HepG2 (cell line): ENCODE results near the gene ANKRD13D. TPM values are rescaled to one million over a fixed set of nuclear protein-coding genes. Genes with fewer than 3 reads are reported as not detected.
A peak's percentile ranks its signal among the peaks of the same experiment; 100 is the strongest.

ENCODE experiments used
- AGO2 ChIP-seq: fragments of 200-400 bp; formaldehyde crosslinking; optimal IDR thresholded peaks from 2 replicates; pipeline ENCODE3; 2017; ENCODE audit warnings: mild to moderate bottlenecking, low read depth, low read length, moderate library complexity
- CHD2 ChIP-seq: IDR thresholded peaks from 2 replicates; pipeline ENCODE4 v1.6.1; 2011; ENCODE audit warnings: low read depth, low read length, improper control_type of control experiment
- FIP1L1 ChIP-seq: fragments of 200-400 bp; formaldehyde crosslinking; IDR thresholded peaks from 2 replicates; pipeline ENCODE4 v1.6.1; 2018; ENCODE audit warnings: low read depth, mild to moderate bottlenecking, low read length, moderate library complexity, borderline replicate concordance; ENCODE audit not compliant: insufficient read depth
- MIXL1 ChIP-seq: IDR thresholded peaks from 2 replicates; pipeline ENCODE4 v1.6.1; 2016
- PHF20 ChIP-seq: sonication (generic); formaldehyde crosslinking; IDR thresholded peaks from 2 replicates; pipeline ENCODE4 v1.5.0; 2020; ENCODE audit warnings: mild to moderate bottlenecking, missing genetic modification reagents
- RXRB ChIP-seq: IDR thresholded peaks from 2 replicates; pipeline ENCODE4 v1.6.1; 2016; ENCODE audit warnings: borderline replicate concordance, missing genetic modification reagents, missing compliant biosample characterization
- SCMH1 ChIP-seq: sonication (generic); formaldehyde crosslinking; IDR thresholded peaks from 2 replicates; pipeline ENCODE4 v1.9.0; 2021; ENCODE audit warnings: missing genetic modification reagents, mild to moderate bottlenecking, borderline replicate concordance
- SMYD3 ChIP-seq: sonication (generic); formaldehyde crosslinking; IDR thresholded peaks from 2 replicates; pipeline ENCODE4 v1.8.1; 2023; ENCODE audit warnings: mild to moderate bottlenecking, missing genetic modification reagents
- XRCC5 ChIP-seq: fragments of 200-400 bp; formaldehyde crosslinking; optimal IDR thresholded peaks from 2 replicates; pipeline ENCODE3; 2017; ENCODE audit warnings: mild to moderate bottlenecking, low read length
- ZFP37 ChIP-seq: sonication (generic); formaldehyde crosslinking; IDR thresholded peaks from 2 replicates; pipeline ENCODE4 v1.4.0; 2020; ENCODE audit warnings: missing genetic modification reagents, borderline replicate concordance
- ZNF136 ChIP-seq: sonication (generic); formaldehyde crosslinking; IDR thresholded peaks from 2 replicates; pipeline ENCODE4 v1.8.1; 2022; ENCODE audit warnings: low read depth, mild to moderate bottlenecking, moderate library complexity, missing genetic modification reagents
- ZNF180 ChIP-seq: sonication (generic); formaldehyde crosslinking; IDR thresholded peaks from 2 replicates; pipeline ENCODE4 v1.4.0; 2020; ENCODE audit warnings: low read depth, missing genetic modification reagents, borderline replicate concordance
- ZNF205 ChIP-seq: IDR thresholded peaks from 2 replicates; pipeline ENCODE4 v1.6.1; 2018; ENCODE audit warnings: missing biosample characterization, missing genetic modification reagents
- ZNF546 ChIP-seq: sonication (generic); formaldehyde crosslinking; conservative IDR thresholded peaks from 2 replicates; pipeline ENCODE4 v1.8.1; 2023; ENCODE audit warnings: mild to moderate bottlenecking, missing genetic modification reagents
- ZNF550 ChIP-seq: sonication (generic); formaldehyde crosslinking; IDR thresholded peaks from 2 replicates; pipeline ENCODE4 v1.4.0; 2020; ENCODE audit warnings: mild to moderate bottlenecking, missing genetic modification reagents, borderline replicate concordance
- ZNF616 ChIP-seq: sonication (generic); formaldehyde crosslinking; IDR thresholded peaks from 2 replicates; pipeline ENCODE4 v1.5.0; 2020; ENCODE audit warnings: low read depth, mild to moderate bottlenecking, missing genetic modification reagents
- ZNF629 ChIP-seq: sonication (generic); formaldehyde crosslinking; conservative IDR thresholded peaks from 2 replicates; pipeline ENCODE4 v1.5.0; 2020; ENCODE audit warnings: missing genetic modification reagents
- polyA plus RNA-seq, 8 experiments: library from polyadenylated mRNA; depleted of rRNA in 3 of 8; stranded (reverse) in 7 of 8; unstranded in 1 of 8; fragments of >200 nt; fragmentation: Illumina TruSeq in 4 of 8; extraction: Trizol in 4 of 8; gene quantifications; 2 replicates each; pipeline versions ENCODE4 v1.2.1 to v1.2.3, GENCODE V29; 2011 to 2016; ENCODE audit warnings: low read depth in 4 of 8, missing spikeins in 1 of 8, mixed read lengths in 1 of 8; ENCODE audit not compliant: insufficient read depth in 1 of 8
- total RNA-seq, 5 experiments: library from RNA; depleted of rRNA; stranded (reverse); fragments of >200 nt; fragmentation: Illumina TruSeq; extraction: Trizol; gene quantifications; 2 replicates each; pipeline ENCODE4 v1.2.3, GENCODE V29; 2016; ENCODE audit warnings: low read depth in 1 of 5
- TF ChIP-seq, protein P1 (sequence below): sonication (generic); formaldehyde crosslinking; IDR thresholded peaks from 2 replicates; pipeline ENCODE4 v1.5.0; 2020; ENCODE audit warnings: missing genetic modification reagents
- TF ChIP-seq, protein P2 (sequence below): sonication (generic); formaldehyde crosslinking; IDR thresholded peaks from 2 replicates; pipeline ENCODE4 v1.5.0; 2020; ENCODE audit warnings: mild to moderate bottlenecking, missing genetic modification reagents, borderline replicate concordance
- TF ChIP-seq, protein P3 (sequence below): IDR thresholded peaks from 2 replicates; pipeline ENCODE4 v1.6.1; 2018; ENCODE audit warnings: missing genetic modification reagents, mild to moderate bottlenecking, missing compliant biosample characterization
- TF ChIP-seq, protein P4 (sequence below): sonication (generic); formaldehyde crosslinking; IDR thresholded peaks from 2 replicates; pipeline ENCODE4 v1.5.1; 2020; ENCODE audit warnings: missing genetic modification reagents, mild to moderate bottlenecking, borderline replicate concordance
- TF ChIP-seq, protein P5 (sequence below): IDR thresholded peaks from 2 replicates; pipeline ENCODE4 v1.6.1; 2016; ENCODE audit warnings: missing biosample characterization, missing genetic modification reagents, low read depth

The ANKRD13D gene
- total and polyA plus RNA-seq, 2 of the 13 experiments (the other 11 are each of a cell fraction or from before 2014, with no cell fraction given), result 18.6 to 27.3 TPM

DNA sequence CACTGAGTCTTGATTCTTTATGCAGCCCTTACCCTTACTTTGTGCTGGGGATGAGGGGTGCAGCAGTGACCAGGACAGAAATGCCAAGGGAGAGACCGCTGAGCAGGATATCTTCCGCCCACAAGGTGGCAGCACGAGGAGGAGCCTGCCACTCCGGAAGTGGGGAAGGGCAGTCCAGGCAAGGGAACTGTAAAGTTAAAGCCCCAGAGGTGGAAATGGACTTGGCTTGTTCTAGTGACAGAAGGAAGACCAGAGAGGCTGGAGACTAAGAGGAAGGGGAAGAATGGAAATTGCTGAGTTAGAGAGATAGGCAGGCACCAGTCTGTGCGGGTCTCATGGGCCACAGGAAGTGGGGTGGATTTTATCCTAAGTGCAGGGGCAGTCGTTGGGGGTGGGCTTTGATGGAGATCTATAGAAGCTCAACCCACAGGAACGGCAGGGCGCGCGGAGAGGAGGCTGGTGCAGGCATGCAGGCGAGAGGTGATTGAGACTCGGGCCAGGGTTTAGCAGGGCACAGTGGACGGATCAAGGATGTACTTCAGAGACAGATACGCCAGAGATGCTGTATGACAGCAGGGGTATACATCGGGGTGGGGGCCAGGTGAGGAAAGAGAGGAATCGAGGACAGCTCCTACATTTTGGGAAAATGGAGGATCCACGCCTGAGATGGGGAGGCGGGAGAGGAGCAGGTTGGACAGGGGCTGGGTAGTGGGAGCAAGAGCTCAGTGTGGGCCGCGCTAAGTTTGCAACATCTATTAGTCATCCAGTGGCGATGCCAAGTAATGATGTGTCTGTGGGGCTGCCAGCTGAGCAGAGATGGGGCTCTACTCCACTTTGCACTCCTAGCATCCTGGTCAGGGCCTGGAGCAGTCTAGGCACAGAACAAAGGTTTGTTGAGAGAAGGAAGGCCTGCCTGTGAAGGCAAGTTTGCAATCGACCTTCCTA lies 26.1 kb upstream of the ANKRD13D start (continued):
- TF ChIP-seq AGO2 (no peak), ZNF136 (CRISPR knock-in tag) (no peak), ZNF550 (CRISPR knock-in tag) (no peak), SMYD3 (CRISPR knock-in tag) (no peak), FIP1L1 (no peak), SCMH1 (CRISPR knock-in tag) (no peak), MIXL1 (CRISPR knock-in tag) (no peak), ZNF205 (peak; percentile 51; the same call in 1 of the 2 replicates), CHD2 (no peak), ZNF546 (CRISPR knock-in tag) (no peak), ZNF616 (CRISPR knock-in tag) (no peak), ZFP37 (CRISPR knock-in tag) (no peak), RXRB (peak; percentile 56; the same call in 1 of the 2 replicates), XRCC5 (peak; percentile 48), ZNF629 (CRISPR knock-in tag) (no peak; the same call in 1 of the 2 replicates), ZNF180 (no peak), PHF20 (peak; percentile 57)
- TF ChIP-seq, protein P1, sequence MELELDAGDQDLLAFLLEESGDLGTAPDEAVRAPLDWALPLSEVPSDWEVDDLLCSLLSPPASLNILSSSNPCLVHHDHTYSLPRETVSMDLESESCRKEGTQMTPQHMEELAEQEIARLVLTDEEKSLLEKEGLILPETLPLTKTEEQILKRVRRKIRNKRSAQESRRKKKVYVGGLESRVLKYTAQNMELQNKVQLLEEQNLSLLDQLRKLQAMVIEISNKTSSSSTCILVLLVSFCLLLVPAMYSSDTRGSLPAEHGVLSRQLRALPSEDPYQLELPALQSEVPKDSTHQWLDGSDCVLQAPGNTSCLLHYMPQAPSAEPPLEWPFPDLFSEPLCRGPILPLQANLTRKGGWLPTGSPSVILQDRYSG, result no peak
- TF ChIP-seq, protein P2, sequence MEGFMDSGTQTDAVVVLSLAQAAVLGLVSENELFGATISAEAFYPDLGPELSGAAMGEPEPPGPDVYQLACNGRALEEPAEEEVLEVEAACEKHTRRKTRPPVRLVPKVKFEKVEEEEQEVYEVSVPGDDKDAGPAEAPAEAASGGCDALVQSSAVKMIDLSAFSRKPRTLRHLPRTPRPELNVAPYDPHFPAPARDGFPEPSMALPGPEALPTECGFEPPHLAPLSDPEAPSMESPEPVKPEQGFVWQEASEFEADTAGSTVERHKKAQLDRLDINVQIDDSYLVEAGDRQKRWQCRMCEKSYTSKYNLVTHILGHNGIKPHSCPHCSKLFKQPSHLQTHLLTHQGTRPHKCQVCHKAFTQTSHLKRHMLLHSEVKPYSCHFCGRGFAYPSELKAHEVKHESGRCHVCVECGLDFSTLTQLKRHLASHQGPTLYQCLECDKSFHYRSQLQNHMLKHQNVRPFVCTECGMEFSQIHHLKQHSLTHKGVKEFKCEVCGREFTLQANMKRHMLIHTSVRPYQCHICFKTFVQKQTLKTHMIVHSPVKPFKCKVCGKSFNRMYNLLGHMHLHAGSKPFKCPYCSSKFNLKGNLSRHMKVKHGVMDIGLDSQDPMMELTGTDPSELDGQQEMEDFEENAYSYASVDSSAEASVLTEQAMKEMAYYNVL, result no peak
- TF ChIP-seq, protein P3, sequence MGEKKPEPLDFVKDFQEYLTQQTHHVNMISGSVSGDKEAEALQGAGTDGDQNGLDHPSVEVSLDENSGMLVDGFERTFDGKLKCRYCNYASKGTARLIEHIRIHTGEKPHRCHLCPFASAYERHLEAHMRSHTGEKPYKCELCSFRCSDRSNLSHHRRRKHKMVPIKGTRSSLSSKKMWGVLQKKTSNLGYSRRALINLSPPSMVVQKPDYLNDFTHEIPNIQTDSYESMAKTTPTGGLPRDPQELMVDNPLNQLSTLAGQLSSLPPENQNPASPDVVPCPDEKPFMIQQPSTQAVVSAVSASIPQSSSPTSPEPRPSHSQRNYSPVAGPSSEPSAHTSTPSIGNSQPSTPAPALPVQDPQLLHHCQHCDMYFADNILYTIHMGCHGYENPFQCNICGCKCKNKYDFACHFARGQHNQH, result no peak
- TF ChIP-seq, protein P4, sequence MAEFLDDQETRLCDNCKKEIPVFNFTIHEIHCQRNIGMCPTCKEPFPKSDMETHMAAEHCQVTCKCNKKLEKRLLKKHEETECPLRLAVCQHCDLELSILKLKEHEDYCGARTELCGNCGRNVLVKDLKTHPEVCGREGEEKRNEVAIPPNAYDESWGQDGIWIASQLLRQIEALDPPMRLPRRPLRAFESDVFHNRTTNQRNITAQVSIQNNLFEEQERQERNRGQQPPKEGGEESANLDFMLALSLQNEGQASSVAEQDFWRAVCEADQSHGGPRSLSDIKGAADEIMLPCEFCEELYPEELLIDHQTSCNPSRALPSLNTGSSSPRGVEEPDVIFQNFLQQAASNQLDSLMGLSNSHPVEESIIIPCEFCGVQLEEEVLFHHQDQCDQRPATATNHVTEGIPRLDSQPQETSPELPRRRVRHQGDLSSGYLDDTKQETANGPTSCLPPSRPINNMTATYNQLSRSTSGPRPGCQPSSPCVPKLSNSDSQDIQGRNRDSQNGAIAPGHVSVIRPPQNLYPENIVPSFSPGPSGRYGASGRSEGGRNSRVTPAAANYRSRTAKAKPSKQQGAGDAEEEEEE (CRISPR knock-in tag), result no peak
- TF ChIP-seq, protein P5, sequence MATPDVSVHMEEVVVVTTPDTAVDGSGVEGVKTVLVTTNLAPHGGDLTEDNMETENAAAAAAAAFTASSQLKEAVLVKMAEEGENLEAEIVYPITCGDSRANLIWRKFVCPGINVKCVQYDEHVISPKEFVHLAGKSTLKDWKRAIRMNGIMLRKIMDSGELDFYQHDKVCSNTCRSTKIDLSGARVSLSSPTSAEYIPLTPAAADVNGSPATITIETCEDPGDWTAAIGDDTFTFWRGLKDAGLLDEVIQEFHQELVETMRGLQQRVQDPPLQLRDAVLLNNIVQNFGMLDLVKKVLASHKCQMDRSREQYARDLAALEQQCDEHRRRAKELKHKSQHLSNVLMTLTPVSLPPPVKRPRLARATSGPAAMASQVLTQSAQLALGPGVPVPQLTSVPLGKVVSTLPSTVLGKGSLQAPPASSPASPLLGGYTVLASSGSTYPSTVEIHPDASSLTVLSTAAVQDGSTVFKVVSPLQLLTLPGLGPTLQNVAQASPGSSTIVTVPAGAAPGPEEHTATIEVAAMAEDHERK (CRISPR knock-in tag), result no peak
